Measurements from ENCODE around the gene HMBS.
"Not testable (repeated sequence)": the region's sequence is repeated elsewhere in the genome, so short reads cannot be mapped to it uniquely, and the experiment has no call there.

HMBS gene

DNA sequence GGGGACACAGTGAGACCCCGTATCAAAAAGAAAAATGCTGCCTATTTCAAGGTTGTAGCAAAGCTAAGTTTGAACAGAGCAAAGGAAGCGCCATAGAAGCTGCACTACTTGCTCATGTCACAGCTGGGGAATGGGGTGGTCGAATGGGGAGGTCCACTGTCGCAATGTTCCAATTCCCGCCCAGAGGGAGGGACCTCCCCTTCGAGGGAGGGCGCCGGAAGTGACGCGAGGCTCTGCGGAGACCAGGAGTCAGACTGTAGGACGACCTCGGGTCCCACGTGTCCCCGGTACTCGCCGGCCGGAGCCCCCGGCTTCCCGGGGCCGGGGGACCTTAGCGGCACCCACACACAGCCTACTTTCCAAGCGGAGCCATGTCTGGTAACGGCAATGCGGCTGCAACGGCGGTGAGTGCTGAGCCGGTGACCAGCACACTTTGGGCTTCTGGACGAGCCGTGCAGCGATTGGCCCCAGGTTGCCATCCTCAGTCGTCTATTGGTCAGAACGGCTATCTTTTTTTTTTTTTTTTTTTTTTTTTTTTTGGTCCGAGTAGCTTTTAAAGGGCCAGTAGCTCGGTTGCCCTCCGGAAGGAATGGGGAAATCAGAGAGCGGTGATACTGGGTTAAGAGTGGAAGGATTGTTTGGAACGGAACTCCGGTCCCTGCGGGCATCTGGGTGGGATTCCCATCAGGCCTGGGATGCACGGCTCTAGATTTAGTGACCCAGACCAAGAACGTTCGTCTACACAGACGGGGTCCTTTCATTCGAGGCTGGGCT, at the start of gene HMBS:
HMBS (plus strand) TSS at position 219 of the 774 bp plus-strand sequence; CDS start at position 372, 153 bp downstream.
- peak; percentile 98 to 99 for DNase-seq

DNA sequence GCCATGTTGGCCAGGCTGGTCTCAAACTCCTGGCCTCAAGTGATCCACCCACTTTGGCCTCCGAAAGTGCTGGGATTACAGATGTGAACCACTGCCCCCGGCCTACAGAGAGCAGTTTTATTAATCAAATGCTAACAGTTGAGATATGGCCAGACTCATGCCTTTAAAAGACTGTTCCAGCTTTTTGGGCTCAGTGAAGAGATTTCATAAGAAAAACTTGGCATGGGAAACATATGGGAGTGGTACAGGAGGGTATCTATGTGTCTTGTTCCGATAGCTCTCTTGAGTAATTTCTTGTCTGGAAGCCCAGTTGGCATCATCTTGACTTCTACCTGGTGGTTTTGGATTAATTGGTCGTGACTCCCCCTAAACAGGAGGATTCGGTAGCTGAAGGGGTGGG, 45.8 kb upstream of the HMBS start:
- no peak for DNase-seq

DNA sequence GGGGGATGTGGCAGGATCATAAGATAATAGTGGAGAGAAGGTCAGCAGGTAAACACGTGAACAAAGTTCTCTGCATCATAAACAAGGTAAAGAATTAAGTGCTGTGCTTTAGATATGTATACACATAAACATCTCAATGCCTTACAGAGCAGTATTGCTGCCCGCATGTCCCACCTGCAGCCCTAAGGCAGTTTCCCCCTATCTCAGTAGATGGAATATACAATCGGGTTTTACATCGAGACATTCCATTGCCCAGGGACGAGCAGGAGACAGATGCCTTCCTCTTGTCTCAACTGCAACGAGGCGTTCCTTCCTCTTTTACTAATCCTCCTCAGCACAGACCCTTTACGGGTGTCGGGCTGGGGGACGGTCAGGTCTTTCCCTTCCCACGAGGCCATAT, 45.2 kb upstream of the HMBS start:
- DNase-seq = not testable (repeated sequence)

DNA sequence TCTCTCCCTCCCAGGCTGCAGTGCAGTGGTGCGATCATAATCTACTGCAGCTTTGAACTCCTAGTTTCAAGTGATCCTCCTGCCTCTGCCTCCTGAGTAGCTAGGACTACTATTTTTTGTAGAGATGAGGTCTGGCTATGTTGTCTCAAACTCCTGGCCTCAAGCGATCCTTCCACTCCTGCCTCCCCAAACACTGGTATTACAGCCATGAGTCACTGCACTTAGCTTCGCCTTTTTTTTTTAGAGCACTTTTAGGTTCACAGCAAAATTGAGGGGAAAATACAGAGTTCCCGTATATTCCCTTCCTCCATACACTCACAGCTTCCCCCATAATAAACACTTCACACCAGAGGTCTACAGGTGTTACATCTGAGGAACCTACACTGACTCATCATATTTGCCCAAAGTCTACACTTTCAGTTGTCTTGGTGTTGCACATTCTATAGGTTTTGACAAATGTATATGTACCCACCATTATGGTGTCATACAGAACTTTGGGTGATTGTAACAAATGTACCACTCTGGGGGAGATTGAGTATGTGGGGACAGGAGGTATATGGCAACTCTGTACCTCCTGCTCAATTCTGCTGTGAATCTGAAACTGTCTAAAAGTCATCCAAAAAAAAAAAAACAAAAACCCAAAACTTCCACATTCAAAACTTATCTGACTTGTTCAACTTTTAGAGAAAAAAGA, 42.7 kb upstream of the HMBS start:
- no peak for DNase-seq

DNA sequence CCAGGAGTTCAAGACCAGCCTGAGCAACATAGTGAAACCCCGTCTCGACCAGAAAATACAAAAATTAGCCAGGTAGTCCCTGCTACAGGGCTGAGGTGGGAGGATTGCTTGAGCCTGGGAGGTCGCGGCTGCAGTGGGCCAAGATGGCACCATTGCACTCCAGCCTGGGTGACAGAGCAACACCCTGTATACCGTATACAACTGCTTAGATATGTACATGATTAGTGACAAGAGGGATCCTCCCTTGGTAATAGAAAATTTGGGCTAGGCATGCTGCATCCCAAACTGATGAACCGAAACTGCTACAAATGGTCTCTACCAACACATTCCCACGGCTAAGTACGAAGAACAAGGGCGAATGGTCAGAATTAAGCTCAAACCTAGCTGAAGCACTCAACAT, 41.8 kb upstream of the HMBS start:
- no peak for DNase-seq

DNA sequence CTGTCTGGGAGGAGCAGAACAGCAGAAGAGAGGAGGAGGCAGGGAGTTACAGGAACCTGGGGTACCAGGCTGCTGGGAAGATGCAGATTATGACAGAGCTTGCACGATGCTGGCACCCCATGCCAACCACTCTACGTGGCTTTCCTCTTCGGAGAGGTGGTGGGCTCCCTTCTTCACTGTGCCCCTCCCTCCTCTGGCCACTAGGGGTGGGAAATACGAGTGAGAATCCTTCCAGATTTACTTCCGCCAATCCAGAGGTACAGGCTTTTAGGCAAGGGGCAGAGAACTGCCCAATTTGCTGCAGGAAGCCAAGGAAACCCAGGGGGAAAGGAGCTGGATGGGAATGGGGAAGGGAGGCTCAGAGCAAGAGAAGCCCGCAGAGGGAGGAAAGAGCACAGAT, 40.0 kb upstream of the HMBS start:
- DNase-seq = peak in 1 of 2 experiments; percentile 20

DNA sequence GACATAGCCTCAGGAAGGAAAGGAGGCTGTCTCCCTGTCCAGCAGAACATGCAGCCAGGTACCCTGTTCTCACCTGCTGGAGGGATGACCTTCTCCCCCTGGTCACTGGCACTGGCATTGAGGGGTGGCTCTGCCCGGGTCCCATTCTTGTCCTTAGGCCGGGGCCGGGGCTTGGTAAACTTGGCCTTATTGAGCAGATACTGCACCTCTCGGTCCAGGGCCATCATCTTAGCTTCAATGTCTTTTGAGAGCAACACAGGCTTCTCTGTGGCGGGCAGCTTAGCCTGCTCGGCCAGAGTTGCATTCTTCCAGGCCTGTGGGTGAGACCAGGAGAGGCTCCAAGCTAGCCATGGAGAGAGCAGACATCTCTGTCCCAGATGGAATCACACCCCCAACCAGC, 38.2 kb upstream of the HMBS start:
- DNase-seq = no peak

DNA sequence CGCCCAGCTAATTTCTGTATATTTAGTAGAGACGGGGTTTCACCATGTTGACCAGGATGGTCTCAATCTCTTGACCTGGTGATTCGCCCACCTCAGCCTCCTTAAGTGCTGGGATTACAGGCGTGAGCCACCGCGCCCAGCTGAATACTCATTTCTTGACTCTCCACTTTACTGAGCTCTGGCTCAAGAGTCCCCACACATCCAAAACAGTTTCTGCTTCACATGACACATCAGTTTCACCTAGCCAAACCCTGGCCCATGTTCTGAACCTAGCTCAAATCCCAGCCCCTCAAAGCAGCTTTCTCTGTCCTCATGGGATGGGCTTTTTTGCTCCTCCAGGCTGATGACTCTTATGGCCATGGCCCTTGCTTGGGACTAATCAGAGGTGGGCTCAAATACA, 37.5 kb upstream of the HMBS start:
- DNase-seq = no peak

DNA sequence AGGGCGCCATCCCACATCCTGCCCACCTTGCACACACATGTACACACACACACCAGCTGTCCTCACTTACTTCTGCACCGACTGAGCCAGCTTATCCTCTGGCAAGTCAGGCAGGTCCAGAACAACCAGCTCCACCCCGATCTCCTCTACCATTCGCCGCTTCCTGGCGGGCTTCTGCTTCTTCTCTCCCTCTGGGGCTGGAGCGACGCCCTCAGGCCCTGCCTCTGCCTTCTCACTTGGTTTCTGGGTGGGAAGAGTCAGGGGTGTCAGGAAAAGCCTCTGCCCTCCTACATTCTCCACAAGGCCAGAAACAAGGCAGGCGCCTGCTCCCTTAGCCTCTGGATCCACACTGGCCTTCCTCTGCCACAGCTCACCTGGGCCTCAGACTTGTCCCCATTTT, 36.0 kb upstream of the HMBS start:
- no peak for DNase-seq

DNA sequence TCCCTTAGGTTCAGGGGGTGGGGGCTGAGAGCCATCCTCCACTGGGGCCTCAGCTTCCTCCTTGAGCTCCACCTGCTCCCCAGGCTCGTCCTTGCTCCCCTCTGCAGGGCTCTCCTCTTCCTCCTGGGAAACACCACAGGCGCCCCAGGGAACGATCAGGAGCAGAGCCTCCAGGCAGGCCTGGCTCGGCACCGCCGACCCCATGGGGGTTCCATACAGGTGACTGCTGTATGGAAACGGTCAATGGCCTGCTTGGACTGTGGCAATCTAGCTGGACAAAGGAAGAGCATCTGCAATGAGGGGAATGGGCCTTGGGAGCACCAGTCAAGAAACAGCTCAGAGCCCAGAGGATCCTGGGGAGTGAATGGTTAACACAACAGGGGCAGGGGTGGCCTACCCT, 35.6 kb upstream of the HMBS start:
- DNase-seq = no peak

DNA sequence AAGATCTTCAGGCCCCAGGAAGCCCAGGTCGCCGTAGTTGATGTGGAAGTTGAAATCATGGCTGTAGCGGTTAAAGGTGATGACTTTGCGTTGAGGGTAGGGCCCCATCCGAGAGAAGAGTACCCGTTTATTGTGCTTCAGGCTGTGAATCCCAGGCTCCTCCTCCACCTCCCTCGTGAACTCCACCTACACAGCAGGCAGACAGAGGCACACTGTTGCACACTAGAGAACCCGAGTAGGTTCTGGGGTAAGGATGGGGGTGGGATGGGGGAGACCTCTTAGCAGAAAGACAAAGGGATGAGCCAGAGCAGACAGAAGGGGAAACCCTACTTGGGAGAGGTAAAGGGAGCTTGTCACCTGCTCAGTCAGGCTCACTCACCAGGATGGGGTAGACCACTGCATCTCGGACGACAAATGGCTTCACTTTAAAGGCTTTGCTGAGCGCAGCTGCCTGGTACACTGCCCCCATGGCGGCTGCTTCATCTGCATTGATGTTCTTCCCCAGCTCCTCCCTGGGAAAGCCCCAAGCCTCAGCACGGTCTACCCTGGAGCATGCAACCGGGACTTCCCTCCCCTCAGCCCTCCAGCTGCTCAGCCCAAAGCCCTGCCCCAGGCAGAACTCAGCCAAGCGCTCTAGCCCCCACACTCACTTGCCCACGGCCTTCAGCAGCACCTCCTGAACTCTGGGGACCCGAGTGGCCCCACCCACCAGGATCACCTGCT, 33.1 kb upstream of the HMBS start:
- no peak for DNase-seq

DNA sequence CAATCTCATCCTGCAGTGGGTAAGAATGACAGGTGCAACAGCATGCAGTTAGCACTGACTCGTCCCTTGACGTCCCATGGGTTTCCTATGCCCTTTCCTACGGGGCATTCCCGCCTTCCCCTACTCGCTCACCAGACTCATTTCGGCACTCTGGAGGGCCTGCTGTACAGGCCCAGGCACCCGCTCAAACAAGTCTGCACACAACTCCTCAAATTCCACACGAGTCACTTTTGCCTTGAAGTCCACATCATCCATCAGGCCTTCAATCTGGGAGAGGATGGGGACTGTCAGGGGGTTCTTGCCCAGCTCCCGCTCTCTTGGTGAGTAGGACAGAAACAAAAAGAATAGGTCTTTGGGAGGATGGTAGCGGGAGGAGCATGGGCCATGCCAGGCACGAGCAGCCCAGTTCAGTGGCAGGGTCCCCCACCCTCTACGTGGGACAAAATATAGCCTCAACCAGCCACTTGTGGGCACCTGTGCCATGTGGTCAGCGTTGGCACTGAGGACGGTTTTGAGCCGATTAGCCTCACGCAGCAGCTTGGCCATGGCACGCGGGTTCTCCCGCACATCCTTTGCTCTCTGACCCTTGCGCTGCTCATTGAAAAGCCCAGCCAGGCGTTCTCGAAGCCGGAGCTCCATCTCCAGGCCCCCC, 32.4 kb upstream of the HMBS start:
- DNase-seq = no peak

DNA sequence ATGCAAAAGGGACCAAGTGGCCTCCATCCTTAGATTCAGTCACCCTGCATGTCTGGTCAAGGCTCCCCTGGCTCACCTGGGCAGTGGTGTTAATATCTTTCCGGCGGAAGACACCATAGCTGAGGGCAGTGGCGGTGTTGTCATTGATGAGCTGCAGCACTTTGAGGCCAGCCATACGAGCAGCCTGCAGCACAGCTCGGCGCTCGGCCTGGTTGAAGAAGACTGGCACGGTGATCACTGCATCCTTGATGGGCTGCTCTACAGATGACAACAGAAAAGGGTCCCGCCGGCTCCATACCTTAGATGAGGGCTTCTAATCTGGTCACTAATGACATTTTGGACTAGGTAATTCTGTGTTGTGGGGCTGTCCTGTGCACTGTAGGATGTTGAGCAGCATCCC, 30.3 kb upstream of the HMBS start:
- DNase-seq = no peak

DNA sequence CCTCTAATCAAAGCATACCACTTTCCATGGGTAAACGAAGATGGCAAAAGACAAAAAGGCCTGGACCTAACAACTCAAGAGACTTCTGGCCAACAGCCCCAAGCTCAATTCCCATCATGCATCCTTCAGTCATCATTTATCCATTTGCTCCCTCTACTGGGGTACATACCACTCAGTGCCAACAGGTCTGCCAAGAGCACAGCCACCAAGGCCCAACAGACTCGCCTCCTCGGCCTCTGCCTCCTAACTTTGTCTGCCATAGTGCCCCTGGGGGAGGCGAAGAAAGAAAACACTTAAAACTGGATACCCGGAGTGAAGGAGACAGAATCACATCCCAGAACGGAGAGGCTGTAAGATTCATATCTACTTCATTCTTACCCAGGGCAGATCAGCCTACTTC, 28.8 kb upstream of the HMBS start:
- DNase-seq = peak; percentile 10 to 61

DNA sequence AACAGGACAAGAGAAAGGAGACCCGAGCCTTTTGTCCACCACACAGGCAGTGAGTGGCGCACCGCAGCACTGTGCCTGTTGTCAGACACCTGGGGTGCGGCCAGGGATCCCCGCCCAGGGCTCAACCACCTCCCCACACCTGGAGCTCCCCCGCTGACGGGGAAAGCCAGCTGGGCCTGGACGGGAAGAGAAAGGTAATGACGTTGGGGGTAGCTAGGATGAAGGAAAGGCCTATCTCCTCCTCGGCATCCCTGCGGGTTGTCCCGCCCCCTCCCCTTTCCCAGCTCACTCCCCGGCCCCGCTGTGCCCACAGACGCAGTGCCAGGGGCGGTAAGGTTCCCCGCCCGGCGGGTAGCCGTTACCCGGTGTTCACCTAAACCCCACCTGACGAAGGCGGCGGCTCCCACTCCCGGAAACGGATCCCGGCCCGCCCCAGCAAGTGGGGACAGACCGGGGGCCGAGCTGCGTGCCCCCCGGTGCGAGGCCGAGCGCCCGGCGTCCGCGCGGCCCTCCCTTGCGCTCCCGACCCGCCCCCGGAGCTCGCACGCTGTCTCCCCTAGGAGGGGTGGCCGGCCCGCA, 28.2 kb upstream of the HMBS start:
- peak; percentile 55 to 84 for DNase-seq

DNA sequence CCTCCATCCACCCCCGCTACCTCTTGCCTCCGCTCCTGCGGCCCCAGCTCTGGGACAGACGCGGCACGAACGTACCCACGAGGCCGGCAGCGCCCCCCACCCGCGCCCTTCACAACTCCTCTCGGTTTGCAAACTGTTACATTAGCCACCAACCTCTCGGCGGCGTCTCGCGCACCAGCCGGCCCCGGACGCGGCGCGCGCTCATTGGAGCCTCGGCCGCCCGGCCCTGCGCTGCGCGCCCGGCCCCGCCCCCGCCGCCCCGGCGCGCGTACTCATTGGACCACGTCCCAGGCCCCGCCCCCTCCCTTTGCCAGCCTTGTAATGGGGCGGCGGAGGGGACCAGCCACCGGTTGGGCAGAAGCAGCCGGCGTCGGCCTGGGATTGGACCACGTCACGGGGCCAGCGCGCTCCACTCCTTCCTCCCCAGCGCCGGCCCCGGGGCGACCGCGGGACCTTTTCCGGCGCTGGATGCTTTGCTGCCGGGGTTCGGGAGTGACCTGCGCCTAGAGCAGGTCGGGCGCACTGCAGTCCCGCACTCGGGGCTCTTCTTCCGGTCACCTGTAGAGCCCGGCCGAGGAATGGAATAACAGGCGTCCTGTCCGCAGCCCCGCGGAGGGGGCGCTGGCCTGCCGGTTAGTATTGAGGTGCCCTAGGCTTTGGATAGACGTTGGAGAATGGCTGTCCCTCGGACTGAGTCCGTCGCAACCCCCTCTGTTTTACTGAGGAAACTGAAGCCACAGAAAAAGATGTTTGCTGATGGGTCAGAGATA, 27.5 kb upstream of the HMBS start, which contains the start of gene HYOU1:
HYOU1 (minus strand) TSS at position 206 of the 770 bp plus-strand sequence. CDS start 1,045 bp downstream, outside the sequence.
- peak; percentile 98 to 100 for DNase-seq

DNA sequence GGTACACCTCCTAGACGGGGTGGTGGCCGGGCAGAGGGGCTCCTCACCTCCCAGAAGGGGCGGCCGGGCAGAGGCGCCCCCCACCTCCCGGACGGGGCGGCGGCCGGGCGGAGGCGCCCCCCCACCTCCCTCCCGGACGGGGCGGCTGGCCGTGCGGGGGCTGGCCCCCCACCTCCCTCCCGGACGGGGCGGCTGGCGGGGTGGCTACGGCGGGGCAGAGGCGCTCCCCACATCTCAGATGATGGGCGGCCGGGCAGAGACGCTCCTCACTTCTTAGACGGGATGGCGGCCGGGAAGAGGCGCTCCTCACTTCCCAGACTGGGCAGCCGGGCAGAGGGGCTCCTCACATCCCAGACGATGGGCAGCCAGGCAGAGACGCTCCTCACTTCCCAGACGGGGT, 25.6 kb upstream of the HMBS start:
- DNase-seq = not testable (repeated sequence)

DNA sequence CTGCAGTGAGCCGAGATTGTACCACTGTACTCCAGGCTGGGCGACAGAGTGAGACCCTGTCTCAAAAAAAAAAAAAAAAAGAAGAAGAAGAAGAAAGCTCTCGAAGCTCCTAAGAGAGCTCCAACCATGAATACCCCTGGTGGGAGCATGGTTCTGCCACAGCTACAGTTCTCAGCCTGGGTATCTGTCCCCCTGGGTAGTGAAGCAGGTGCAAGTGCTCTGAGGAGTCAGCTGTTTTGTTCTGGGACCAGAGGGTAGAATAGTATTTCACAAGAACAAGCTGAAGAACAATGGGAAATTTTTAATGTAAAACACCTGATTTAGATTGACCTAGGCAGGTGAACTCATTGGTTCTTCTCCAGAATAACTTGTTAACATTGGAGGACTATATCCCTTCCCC, 23.4 kb upstream of the HMBS start:
- DNase-seq = no peak

DNA sequence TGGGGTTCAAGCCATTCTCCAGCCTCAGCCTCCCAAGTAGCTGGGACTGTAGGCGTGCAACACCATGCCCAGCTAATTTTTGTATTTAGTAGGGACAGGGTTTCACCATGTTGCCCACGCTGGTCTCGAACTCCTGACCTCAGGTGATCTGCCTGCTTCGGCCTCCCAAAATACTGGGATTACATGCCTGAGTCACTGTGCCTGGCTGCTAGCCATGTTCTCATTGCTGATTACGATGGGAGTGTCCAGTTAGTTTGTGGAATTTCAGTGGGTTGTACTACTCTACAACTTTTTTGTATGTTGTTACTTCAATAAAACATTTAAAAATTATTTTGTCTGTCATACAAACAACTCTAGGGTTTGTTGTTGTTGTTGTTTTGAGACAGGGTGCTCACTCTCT, 21.9 kb upstream of the HMBS start:
- DNase-seq = no peak

DNA sequence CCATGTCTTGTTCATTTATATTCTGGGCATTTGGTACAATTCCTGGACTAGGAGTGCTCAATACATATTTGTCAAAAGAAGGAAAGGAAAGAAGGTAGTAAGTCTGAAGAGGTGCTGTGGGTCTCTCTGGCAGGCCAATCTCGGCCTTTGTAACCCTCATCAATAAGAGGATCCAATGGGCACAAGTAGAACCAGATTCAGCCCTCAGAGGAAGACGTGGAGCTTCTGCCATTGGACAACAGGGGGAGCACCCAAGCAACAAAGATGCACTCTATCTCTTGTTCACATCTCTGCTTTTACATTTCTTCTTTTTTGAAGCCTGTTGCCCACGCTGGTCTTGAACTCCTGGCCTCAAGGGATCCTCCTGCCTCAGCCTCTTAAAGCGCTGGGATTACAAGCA, 19.3 kb upstream of the HMBS start:
- DNase-seq = peak; percentile 34 to 74

DNA sequence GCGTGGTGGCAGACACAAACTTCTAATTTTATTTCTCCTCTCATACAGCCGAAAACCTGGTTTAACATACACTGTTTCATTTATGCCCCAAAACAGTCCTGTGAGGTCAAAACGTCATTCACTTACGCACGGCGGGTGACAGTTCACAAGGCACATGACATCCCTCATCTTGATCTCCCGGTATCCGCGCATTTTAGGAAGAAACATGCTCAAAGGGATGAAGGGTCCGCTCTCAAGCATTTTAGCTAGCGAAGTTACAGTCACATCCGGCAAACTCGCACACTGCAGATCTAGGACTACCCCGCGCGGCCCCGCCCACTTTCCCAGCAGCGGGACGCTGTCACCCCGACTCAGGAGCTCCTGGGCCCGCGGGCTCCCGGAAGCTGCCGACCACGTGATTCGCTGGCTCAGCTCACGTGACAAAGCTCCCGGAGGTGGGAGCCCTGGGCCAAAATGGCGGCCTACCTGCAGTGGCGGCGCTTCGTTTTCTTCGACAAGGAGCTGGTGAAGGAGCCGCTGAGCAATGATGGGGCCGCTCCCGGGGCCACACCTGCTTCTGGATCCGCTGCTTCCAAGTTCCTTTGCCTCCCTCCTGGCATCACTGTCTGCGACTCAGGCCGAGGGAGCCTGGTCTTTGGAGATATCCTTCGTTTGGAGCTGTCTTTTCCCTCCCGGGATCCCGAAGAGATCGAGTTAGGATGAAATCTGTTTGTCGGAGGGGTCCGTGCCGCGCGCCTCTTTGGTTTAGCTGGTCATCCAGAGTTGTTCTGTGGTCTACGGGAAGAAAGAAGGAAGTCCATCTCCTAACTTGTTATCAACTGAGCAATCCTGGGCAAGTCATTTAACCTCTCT, 17.1 kb upstream of the HMBS start, which contains the start of gene VPS11:
VPS11 (plus strand) TSS at position 448 of the 852 bp plus-strand sequence; CDS start at position 454, 6 bp downstream.
- peak; percentile 98 to 100 for DNase-seq

All from NCI-H526 (cell line).